Prostate gland (tissue), 2 donors: ENCODE results near the gene CAMSAP1. TPM values are rescaled to one million over a fixed set of nuclear protein-coding genes. Genes with fewer than 3 reads are reported as not detected.

ENCODE experiments used
- DNase-seq: peaks from one replicate; pipeline ENCODE4 v3.0.0-alpha.2; 2019; ENCODE audit warnings: low spot score
- H3K27ac ChIP-seq, 2 donors: fragments of 200-600 bp; sonication (generic); 2 replicates each; pipeline ENCODE4 v1.5.1; 2017 to 2019
- H3K27me3 ChIP-seq: fragments of 200-600 bp; sonication (generic); replicated peaks from 2 replicates; pipeline ENCODE4 v1.5.1; 2019; ENCODE audit not compliant: insufficient read depth
- H3K36me3 ChIP-seq, 2 donors: fragments of 200-600 bp; sonication (generic); 1 replicate in 1 of 2; 2 replicates in 1 of 2; pipeline versions ENCODE4 v1.5.1 to v1.8.1; 2017 to 2019
- H3K4me1 ChIP-seq: fragments of 200-600 bp; sonication (generic); replicated peaks from 2 replicates; pipeline ENCODE4 v1.5.1; 2019
- H3K4me3 ChIP-seq, 2 donors: fragments of 200-600 bp; sonication (generic); 2 replicates each; pipeline ENCODE4 v1.5.1; 2017 to 2019
- H3K9me3 ChIP-seq: fragments of 200-600 bp; sonication (generic); 2 replicates; pipeline ENCODE4 v1.5.1; 2017
- CTCF ChIP-seq, 4 experiments: fragments of 200-600 bp in 2 of 4; fragments of 450-650 bp in 2 of 4; sonication (generic) in 2 of 4; IDR thresholded peaks; 1 replicate in 3 of 4; 2 replicates in 1 of 4; pipeline ENCODE4 v1.5.1; 2016 to 2019; ENCODE audit warnings: antibody characterized with exemption in 4 of 4, mild to moderate bottlenecking in 2 of 4, moderate library complexity in 2 of 4
- POLR2A ChIP-seq: fragments of 450-650 bp; IDR thresholded peaks from one replicate; pipeline ENCODE4 v1.6.1; 2016; ENCODE audit warnings: antibody characterized with exemption, mild to moderate bottlenecking
- POLR2AphosphoS5 ChIP-seq: sonication (generic); formaldehyde crosslinking; IDR thresholded peaks from one replicate; pipeline ENCODE4 v1.6.1; 2017; ENCODE audit warnings: antibody characterized with exemption
- WGBS: methylation state at CpG from one replicate; pipeline ENCODE4 v1.1.5; 2018; 5-methylcytosine and 5-hydroxymethylcytosine counted together
- intact Hi-C: fragments of 100-400 bp; cut with DNase I; formaldehyde crosslinking; loops from one replicate; pipeline ENCODE4 v1.14.2; 2022
- total RNA-seq, 2 donors: library from RNA; depleted of rRNA; stranded (reverse); fragments of >200 nt; gene quantifications; one replicate each; pipeline ENCODE4 v1.1.0, GENCODE V29; 2016

Gene CAMSAP1
- total RNA-seq, 2 donors from 2014 or later = 28.3 to 86.6 TPM

- Histone ChIP-seq H3K4me3 (no peak overlapping the region), H3K4me1 (peaks cover 12% of the 10 kb centered on the region), H3K9me3 (no peaks in the 10 kb centered on the region), H3K27me3 (no peaks in the 10 kb centered on the region), H3K36me3 (no peaks in the 10 kb centered on the region), H3K27ac (no peak overlapping the region)
- TF ChIP-seq POLR2AphosphoS5 (no peak), CTCF (IDR thresholded peaks at IDR 0.05) (no peak), POLR2A (no peak)
- no peak for DNase-seq
- intact Hi-C loops = no loop called here
- WGBS = 73% methylated on average over 22 of the region's 22 CpGs
These were observed 19.1 kb downstream of the CAMSAP1 start for GRCh38 chr9:135888126-135888765.

- Histone ChIP-seq H3K27me3 (no peaks in the 10 kb centered on the region), H3K36me3 (no peaks in the 10 kb centered on the region), H3K4me1 (peaks cover 12% of the 10 kb centered on the region), H3K4me3 (no peak overlapping the region), H3K27ac (no peak overlapping the region), H3K9me3 (no peaks in the 10 kb centered on the region)
- WGBS = 53% methylated on average over 12 of the region's 12 CpGs
- DNase-seq = no peak
- intact Hi-C loops = no loop called here
- TF ChIP-seq POLR2AphosphoS5 (no peak), POLR2A (no peak), CTCF (IDR thresholded peaks at IDR 0.05) (no peak)
These were observed 19.7 kb downstream of the CAMSAP1 start for GRCh38 chr9:135887585-135888050.

GRCh38 chr9:135887021-135887507, 20.3 kb downstream of the CAMSAP1 start:
- H3K9me3 ChIP-seq = no peaks in the 10 kb centered on the region
- whole genome bisulfite sequencing = 47% methylated on average over 18 of the region's 18 CpGs
- no peak overlapping the region for H3K27ac ChIP-seq
- no peak for DNase-seq
- intact Hi-C loops = no loop called here
- no peaks in the 10 kb centered on the region for H3K36me3 ChIP-seq
- H3K27me3 ChIP-seq = no peaks in the 10 kb centered on the region
- H3K4me3 ChIP-seq = no peak overlapping the region
- H3K4me1 ChIP-seq = peaks cover 12% of the 10 kb centered on the region
- TF ChIP-seq POLR2AphosphoS5 (no peak), POLR2A (no peak), CTCF (IDR thresholded peaks at IDR 0.05) (no peak)

- H3K27ac ChIP-seq = no peak overlapping the region
- TF ChIP-seq POLR2A = no peak
- no peak for TF ChIP-seq POLR2AphosphoS5
- no peak for TF ChIP-seq CTCF (IDR thresholded peaks at IDR 0.05)
- WGBS = 63% methylated on average over 21 of the region's 21 CpGs
- H3K4me3 ChIP-seq = no peak overlapping the region
- no peaks in the 10 kb centered on the region for H3K36me3 ChIP-seq
- intact Hi-C loops = no loop called here
- H3K9me3 ChIP-seq = no peaks in the 10 kb centered on the region
- DNase-seq = no peak
- peaks cover 12% of the 10 kb centered on the region for H3K4me1 ChIP-seq
- H3K27me3 ChIP-seq = no peaks in the 10 kb centered on the region
These were observed 21.0 kb downstream of the CAMSAP1 start for GRCh38 chr9:135886147-135886981.
